ENCODE data around the gene NSUN4. TPM values are rescaled to one million over a fixed set of nuclear protein-coding genes. Genes with fewer than 3 reads are reported as not detected.
"Not testable (repeated sequence)": the region's sequence is repeated elsewhere in the genome, so short reads cannot be mapped to it uniquely, and the experiment has no call there.

The NSUN4 gene
- polyA plus RNA-seq, 4 donors, result 8.3 to 19.8 (median 11.6) TPM

DNA sequence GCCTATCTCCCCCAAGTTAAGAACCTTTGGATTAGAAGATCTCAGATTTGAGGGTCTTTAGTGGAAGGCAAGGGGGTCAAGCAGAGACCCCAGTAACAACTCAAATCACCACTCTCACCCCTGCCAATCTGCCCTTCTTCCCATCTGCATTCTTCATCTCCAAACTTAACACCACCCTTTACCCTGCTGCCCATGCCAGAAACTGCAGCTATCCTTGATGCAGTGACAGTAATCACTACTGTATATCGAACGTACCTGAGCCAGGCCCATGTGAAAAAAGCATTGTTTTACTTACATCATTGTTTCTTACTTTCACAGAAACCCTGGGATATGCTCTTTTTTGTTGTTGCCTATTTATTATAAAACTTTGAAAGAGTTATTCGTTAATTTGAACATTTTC, 26.5 kb downstream of the NSUN4 start:
- DNase-seq (no peak), FAIRE-seq (no peak)
- Histone ChIP-seq H3K27me3 (ENCODE audit: control insufficient read depth in 3 of 3, insufficient read depth in 3 of 3, low read length in 3 of 3) (no peaks in the 10 kb centered on the region), H3K27ac (ENCODE audit: low read depth in 1 of 3, low read length in 2 of 3) (no peak overlapping the region), H3K36me3 (ENCODE audit: control insufficient read depth in 3 of 3, insufficient read depth in 2 of 3, low read depth in 1 of 3, low read length in 3 of 3) (peaks cover 11 to 32% (median 11%) of the 10 kb centered on the region in 3 donors), H3K4me3 (ENCODE audit: low read depth in 1 of 3, low read length in 3 of 3) (no peak overlapping the region), H3K9me3 (ENCODE audit: control insufficient read depth in 2 of 2, insufficient read depth in 1 of 2, low read depth in 1 of 2, low read length in 1 of 2) (no peaks in the 10 kb centered on the region), H3K4me1 (ENCODE audit: control insufficient read depth in 3 of 3, insufficient read depth in 2 of 3, low read depth in 1 of 3, low read length in 2 of 3) (no peaks in the 10 kb centered on the region)
- 86 to 91% (median 91%) methylated on average over 3 of the region's 3 CpGs for WGBS, 3 donors

DNA sequence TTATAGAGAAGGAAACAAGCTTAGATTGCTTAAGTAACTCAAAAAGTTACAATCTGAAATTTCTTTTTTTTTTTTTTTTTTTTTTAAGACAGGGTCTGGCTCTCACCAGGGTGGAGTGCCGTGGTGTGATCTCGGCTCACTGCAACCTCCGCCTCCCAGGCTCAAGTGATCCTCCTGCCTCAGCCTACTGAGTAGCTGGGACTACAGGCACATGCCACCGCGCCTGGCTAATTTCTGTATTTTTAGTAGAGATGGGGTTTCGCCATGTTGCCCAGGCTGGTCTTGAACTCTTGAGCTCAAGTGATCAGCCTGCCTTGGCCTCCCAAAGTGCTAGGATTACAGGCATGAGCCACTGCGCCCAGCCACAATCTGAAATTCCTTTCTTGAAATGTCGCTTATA, 27.1 kb downstream of the NSUN4 start:
- WGBS, 3 donors, result 96 to 97% (median 97%) methylated on average over 8 of the region's 8 CpGs
- not testable (repeated sequence) for H3K4me3 ChIP-seq (ENCODE audit: low read depth in 1 of 3, low read length in 3 of 3); H3K9me3 ChIP-seq (ENCODE audit: control insufficient read depth in 2 of 2, insufficient read depth in 1 of 2, low read depth in 1 of 2, low read length in 1 of 2); DNase-seq; H3K4me1 ChIP-seq (ENCODE audit: control insufficient read depth in 3 of 3, insufficient read depth in 2 of 3, low read depth in 1 of 3, low read length in 2 of 3); H3K27me3 ChIP-seq (ENCODE audit: control insufficient read depth in 3 of 3, insufficient read depth in 3 of 3, low read length in 3 of 3); H3K27ac ChIP-seq (ENCODE audit: low read depth in 1 of 3, low read length in 2 of 3); FAIRE-seq
- H3K36me3 ChIP-seq (ENCODE audit: control insufficient read depth in 3 of 3, insufficient read depth in 2 of 3, low read depth in 1 of 3, low read length in 3 of 3), result peaks cover 4 to 25% (median 11%) of the 10 kb centered on the region in 3 donors

DNA sequence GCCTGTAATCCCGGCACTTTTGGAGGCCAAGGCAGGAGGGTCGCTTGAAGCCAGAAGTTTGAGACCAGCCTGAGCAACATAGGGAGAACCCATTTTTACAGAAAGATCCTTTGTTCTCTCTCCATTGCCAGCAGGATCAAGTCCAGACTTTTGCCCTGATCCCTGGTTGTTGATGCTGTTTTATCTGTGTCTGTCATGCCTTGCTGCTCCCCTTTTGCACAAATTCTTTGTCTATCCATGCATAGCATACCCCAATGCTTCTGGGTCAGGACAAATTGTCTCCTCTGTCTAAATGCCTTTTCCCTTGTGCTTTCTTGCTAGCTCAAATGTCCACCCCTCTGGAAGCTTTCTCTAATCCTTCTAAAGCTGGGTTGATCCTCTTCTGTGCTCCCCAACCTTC, 28.2 kb downstream of the NSUN4 start:
- no peak overlapping the region for H3K27ac ChIP-seq (ENCODE audit: low read depth in 1 of 3, low read length in 2 of 3)
- H3K9me3 ChIP-seq (ENCODE audit: control insufficient read depth in 2 of 2, insufficient read depth in 1 of 2, low read depth in 1 of 2, low read length in 1 of 2), result no peaks in the 10 kb centered on the region
- no peaks in the 10 kb centered on the region for H3K4me1 ChIP-seq (ENCODE audit: control insufficient read depth in 3 of 3, insufficient read depth in 2 of 3, low read depth in 1 of 3, low read length in 2 of 3)
- no peak for DNase-seq
- WGBS, 3 donors, result 91 to 96% (median 92%) methylated on average over 2 of the region's 2 CpGs
- H3K36me3 ChIP-seq (ENCODE audit: control insufficient read depth in 3 of 3, insufficient read depth in 2 of 3, low read depth in 1 of 3, low read length in 3 of 3), result peaks cover 0 to 24% (median 9%) of the 10 kb centered on the region in 3 donors
- FAIRE-seq, result no peak
- no peak overlapping the region for H3K4me3 ChIP-seq (ENCODE audit: low read depth in 1 of 3, low read length in 3 of 3)
- no peaks in the 10 kb centered on the region for H3K27me3 ChIP-seq (ENCODE audit: control insufficient read depth in 3 of 3, insufficient read depth in 3 of 3, low read length in 3 of 3)

DNA sequence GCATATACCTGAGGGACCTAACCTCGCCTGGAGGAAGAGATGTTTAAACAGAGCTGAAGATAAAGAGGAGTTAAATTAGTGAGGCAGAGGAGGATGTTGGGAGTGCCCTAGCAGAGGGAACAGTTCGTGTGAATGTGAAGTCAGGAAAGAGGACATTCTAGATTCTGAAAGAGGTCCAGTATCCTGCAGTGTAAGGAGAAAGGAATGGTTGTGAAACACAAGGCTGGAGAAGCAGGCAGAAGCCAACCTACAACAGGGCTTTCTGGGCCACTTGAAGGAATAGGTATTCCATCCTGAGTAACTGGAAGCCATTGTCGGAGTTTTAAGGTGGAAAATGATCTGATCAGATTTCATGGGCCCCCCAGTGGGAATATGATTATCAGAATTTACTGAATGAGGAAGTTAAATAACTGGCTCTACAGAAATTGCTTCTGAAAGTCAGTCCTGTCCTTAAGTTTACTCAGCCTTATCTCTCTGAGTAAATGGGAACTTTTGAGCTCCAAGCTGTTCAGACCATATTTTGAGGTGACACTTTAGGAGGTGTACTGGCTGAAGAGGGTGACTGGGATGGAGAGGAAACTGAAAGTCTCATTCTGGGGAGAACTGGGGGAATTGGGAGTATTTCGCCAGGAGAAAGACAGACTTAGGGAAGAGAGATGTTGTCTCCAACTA, 29.1 kb downstream of the NSUN4 start:
- Histone ChIP-seq H3K27me3 (ENCODE audit: control insufficient read depth in 3 of 3, insufficient read depth in 3 of 3, low read length in 3 of 3) (no peaks in the 10 kb centered on the region), H3K27ac (ENCODE audit: low read depth in 1 of 3, low read length in 2 of 3) (no peak overlapping the region), H3K4me3 (ENCODE audit: low read depth in 1 of 3, low read length in 3 of 3) (no peak overlapping the region), H3K36me3 (ENCODE audit: control insufficient read depth in 3 of 3, insufficient read depth in 2 of 3, low read depth in 1 of 3, low read length in 3 of 3) (peaks cover 0 to 19% (median 7%) of the 10 kb centered on the region in 3 donors), H3K9me3 (ENCODE audit: control insufficient read depth in 2 of 2, insufficient read depth in 1 of 2, low read depth in 1 of 2, low read length in 1 of 2) (no peaks in the 10 kb centered on the region), H3K4me1 (ENCODE audit: control insufficient read depth in 3 of 3, insufficient read depth in 2 of 3, low read depth in 1 of 3, low read length in 2 of 3) (no peaks in the 10 kb centered on the region)
- FAIRE-seq (no peak), DNase-seq (no peak)
- WGBS, 3 donors, result 41 to 60% (median 59%) methylated on average over 4 of the region's 4 CpGs

DNA sequence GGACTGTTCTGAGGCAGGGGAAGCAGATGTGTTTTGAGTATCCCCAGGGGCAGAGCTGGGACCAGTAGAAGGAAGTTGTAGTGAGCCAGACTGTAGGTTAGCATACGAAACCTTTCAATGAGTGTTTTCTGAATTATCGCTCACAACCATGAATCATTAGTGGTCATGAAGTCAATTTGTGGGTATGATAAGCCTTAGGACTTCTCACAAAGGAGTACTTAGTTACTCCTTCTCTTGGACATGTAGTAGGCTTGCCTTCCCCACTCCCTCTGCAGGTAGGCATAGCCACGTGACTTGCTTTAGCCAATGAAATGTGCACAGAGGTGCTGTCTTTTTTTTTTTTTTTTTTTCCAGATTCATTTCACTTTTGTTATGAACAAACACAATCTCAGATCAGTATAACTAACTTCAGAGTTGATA, 29.6 kb downstream of the NSUN4 start:
- WGBS, 3 donors, result 67 to 74% (median 73%) methylated on average over 3 of the region's 3 CpGs
- H3K36me3 ChIP-seq (ENCODE audit: control insufficient read depth in 3 of 3, insufficient read depth in 2 of 3, low read depth in 1 of 3, low read length in 3 of 3), result peaks cover 0 to 19% (median 7%) of the 10 kb centered on the region in 3 donors
- no peak for FAIRE-seq
- no peak overlapping the region for H3K27ac ChIP-seq (ENCODE audit: low read depth in 1 of 3, low read length in 2 of 3)
- H3K4me3 ChIP-seq (ENCODE audit: low read depth in 1 of 3, low read length in 3 of 3), result no peak overlapping the region
- no peaks in the 10 kb centered on the region for H3K4me1 ChIP-seq (ENCODE audit: control insufficient read depth in 3 of 3, insufficient read depth in 2 of 3, low read depth in 1 of 3, low read length in 2 of 3)
- H3K9me3 ChIP-seq (ENCODE audit: control insufficient read depth in 2 of 2, insufficient read depth in 1 of 2, low read depth in 1 of 2, low read length in 1 of 2), result no peaks in the 10 kb centered on the region
- H3K27me3 ChIP-seq (ENCODE audit: control insufficient read depth in 3 of 3, insufficient read depth in 3 of 3, low read length in 3 of 3), result no peaks in the 10 kb centered on the region
- DNase-seq, result peak in 1 of 2 donors; percentile 18

DNA sequence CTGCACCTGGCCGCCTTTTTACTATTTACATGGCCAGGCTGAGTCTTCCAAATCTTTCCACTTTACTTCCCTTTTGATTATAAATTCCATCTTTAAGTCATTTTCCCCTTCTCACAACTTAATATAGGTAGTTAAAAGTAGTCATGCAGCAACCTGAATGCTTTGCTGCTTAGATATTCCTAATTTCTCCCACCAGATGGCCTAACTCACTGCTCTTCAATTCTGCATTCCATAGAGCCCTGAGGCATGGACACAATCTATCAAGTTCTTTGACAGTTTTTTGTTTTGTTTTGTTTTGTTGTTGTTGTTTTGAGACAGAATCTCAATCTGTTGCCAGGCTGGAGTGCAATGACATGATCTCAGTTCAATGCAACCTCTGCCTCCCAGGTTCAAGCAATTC, 31.8 kb downstream of the NSUN4 start:
- 94 to 100% (median 96%) methylated on average over 1 of the region's 1 CpG for WGBS, 3 donors
- Histone ChIP-seq H3K4me1 (ENCODE audit: control insufficient read depth in 3 of 3, insufficient read depth in 2 of 3, low read depth in 1 of 3, low read length in 2 of 3) (no peaks in the 10 kb centered on the region), H3K36me3 (ENCODE audit: control insufficient read depth in 3 of 3, insufficient read depth in 2 of 3, low read depth in 1 of 3, low read length in 3 of 3) (peaks cover 0 to 13% (median 5%) of the 10 kb centered on the region in 3 donors), H3K27me3 (ENCODE audit: control insufficient read depth in 3 of 3, insufficient read depth in 3 of 3, low read length in 3 of 3) (no peaks in the 10 kb centered on the region), H3K4me3 (ENCODE audit: low read depth in 1 of 3, low read length in 3 of 3) (no peak overlapping the region), H3K27ac (ENCODE audit: low read depth in 1 of 3, low read length in 2 of 3) (no peak overlapping the region), H3K9me3 (ENCODE audit: control insufficient read depth in 2 of 2, insufficient read depth in 1 of 2, low read depth in 1 of 2, low read length in 1 of 2) (no peaks in the 10 kb centered on the region)
- FAIRE-seq (no peak), DNase-seq (no peak)

DNA sequence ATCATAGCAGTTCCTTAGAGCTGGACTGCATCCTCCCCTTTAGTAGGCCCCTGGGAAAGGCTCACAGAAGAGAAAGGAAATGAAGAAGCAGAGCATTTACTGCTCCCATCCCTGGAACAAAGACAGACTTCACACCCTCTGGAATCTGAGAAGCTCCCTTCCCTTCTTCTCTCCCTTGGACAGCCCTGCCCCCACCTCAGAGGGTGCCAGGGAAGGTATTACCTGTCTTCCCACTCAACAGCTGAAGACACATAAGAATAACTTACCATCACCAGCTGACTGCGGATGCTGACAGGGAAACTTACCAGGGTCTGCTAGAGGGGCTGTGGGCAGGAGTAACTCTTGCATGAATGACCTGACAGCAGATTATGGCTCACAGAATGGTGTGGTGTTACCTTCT, 39.4 kb downstream of the NSUN4 start:
- no peak for DNase-seq

DNA sequence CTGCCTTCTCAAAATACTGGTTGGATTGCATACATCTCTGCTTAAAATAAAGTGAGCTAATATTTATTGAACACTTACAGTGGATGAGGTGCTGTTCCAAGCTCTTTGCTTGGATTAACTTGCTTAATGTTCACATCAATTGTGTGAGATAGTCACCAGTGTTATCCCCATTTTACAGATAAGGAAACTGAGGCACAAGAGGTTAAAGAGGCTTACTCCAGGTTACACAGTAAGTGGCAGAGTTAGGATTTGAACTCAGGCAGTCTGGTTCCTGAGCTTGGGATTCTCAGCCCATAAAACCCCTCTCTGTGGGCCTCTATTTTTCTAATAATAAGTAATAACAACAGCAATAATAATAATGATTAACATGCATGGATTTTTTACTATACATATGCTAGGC, 39.9 kb downstream of the NSUN4 start:
- no peak for FAIRE-seq

More for the DNA sequence above, 39.4 kb downstream of the NSUN4 start:
- Histone ChIP-seq H3K27ac (ENCODE audit: low read depth in 1 of 3, low read length in 2 of 3) (no peak overlapping the region), H3K9me3 (ENCODE audit: control insufficient read depth in 2 of 2, insufficient read depth in 1 of 2, low read depth in 1 of 2, low read length in 1 of 2) (peaks cover 0 to 11% of the 10 kb centered on the region in 2 donors), H3K27me3 (ENCODE audit: control insufficient read depth in 3 of 3, insufficient read depth in 3 of 3, low read length in 3 of 3) (no peaks in the 10 kb centered on the region), H3K36me3 (ENCODE audit: control insufficient read depth in 3 of 3, insufficient read depth in 2 of 3, low read depth in 1 of 3, low read length in 3 of 3) (peaks cover 0 to 2% (median 0%) of the 10 kb centered on the region in 3 donors), H3K4me3 (ENCODE audit: low read depth in 1 of 3, low read length in 3 of 3) (no peak overlapping the region), H3K4me1 (ENCODE audit: control insufficient read depth in 3 of 3, insufficient read depth in 2 of 3, low read depth in 1 of 3, low read length in 2 of 3) (no peaks in the 10 kb centered on the region)
- WGBS, 3 donors, result 91 to 100% (median 100%) methylated on average over 1 of the region's 1 CpG
- FAIRE-seq, result no peak

DNA sequence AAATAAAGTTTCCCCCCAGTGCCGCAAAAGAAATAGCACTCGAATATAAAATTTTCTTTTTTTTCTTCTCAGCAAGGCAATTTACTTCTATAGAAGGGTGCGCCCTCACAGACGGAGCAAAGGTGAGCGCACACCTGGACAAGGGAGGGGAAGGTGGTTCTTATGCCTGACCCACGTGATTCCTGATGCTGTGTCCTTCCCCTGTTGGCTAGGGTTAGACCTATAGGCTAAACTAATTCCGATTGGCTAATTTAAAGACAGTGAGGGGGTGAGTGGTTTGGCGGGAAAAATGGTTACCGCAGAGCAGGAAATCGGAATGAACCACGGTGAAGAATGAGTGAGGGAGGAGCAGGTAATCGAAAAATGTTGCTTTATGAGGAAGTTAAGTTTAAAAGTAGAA, 52.9 kb downstream of the NSUN4 start:
- Histone ChIP-seq H3K27me3 (ENCODE audit: control insufficient read depth in 3 of 3, insufficient read depth in 3 of 3, low read length in 3 of 3) (peaks cover 0 to 2% (median 0%) of the 10 kb centered on the region in 3 donors), H3K4me1 (ENCODE audit: control insufficient read depth in 3 of 3, insufficient read depth in 2 of 3, low read depth in 1 of 3, low read length in 2 of 3) (peaks cover 0 to 3% (median 2%) of the 10 kb centered on the region in 3 donors), H3K4me3 (ENCODE audit: low read depth in 1 of 3, low read length in 3 of 3) (no peak overlapping the region), H3K9me3 (ENCODE audit: control insufficient read depth in 2 of 2, insufficient read depth in 1 of 2, low read depth in 1 of 2, low read length in 1 of 2) (peaks cover 0 to 17% of the 10 kb centered on the region in 2 donors), H3K36me3 (ENCODE audit: control insufficient read depth in 3 of 3, insufficient read depth in 2 of 3, low read depth in 1 of 3, low read length in 3 of 3) (no peaks in the 10 kb centered on the region), H3K27ac (ENCODE audit: low read depth in 1 of 3, low read length in 2 of 3) (no peak overlapping the region)
- DNase-seq, result no peak
- WGBS, 3 donors, result 76 to 83% (median 80%) methylated on average over 12 of the region's 12 CpGs
- no peak for FAIRE-seq

More for the DNA sequence above, 39.9 kb downstream of the NSUN4 start:
- Histone ChIP-seq H3K4me1 (ENCODE audit: control insufficient read depth in 3 of 3, insufficient read depth in 2 of 3, low read depth in 1 of 3, low read length in 2 of 3) (no peaks in the 10 kb centered on the region), H3K27me3 (ENCODE audit: control insufficient read depth in 3 of 3, insufficient read depth in 3 of 3, low read length in 3 of 3) (no peaks in the 10 kb centered on the region), H3K36me3 (ENCODE audit: control insufficient read depth in 3 of 3, insufficient read depth in 2 of 3, low read depth in 1 of 3, low read length in 3 of 3) (peaks cover 0 to 2% (median 0%) of the 10 kb centered on the region in 3 donors), H3K27ac (ENCODE audit: low read depth in 1 of 3, low read length in 2 of 3) (no peak overlapping the region), H3K4me3 (ENCODE audit: low read depth in 1 of 3, low read length in 3 of 3) (no peak overlapping the region), H3K9me3 (ENCODE audit: control insufficient read depth in 2 of 2, insufficient read depth in 1 of 2, low read depth in 1 of 2, low read length in 1 of 2) (peaks cover 0 to 11% of the 10 kb centered on the region in 2 donors)
- DNase-seq, result no peak
